ENCODE data around the gene PAN3.

DNA sequence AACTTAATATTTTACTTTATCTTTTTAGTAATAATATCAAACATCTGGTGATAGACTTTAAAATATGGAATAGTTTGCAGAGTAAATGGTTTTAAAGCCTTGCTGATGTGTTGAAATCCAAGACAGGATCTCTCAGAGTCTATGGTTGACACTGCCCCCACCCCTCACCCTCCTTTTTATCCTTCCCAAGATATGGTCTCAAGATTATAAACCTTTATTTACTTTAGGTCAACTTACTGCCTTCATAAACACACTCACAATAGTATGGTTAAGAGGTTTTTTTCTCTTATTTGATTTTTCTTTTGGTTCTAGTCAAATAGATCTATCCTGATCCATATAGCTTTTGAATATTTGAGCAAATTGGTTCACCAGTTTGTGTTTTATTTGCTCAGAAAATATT, 39.0 kb downstream of the PAN3 start:
- TF ChIP-seq EZH2 (IDR thresholded peaks at IDR 0.05; ENCODE audit: borderline replicate concordance, low read length) (no peak), CTCF (conservative IDR thresholded peaks at IDR 0.05 in 1 of 2, IDR thresholded peaks at IDR 0.05 in 1 of 2; ENCODE audit: extremely low read depth in 1 of 2, insufficient read depth in 1 of 2, low read depth in 1 of 2, low read length in 2 of 2) (no peak)

All from mammary epithelial cell (primary cell).